AG04450 (cell line): ENCODE data around the gene KCNJ12. TPM values are rescaled to one million over a fixed set of nuclear protein-coding genes. Genes with fewer than 3 reads are reported as not detected.

ENCODE experiments used
- CTCF ChIA-PET: fragments of 300-600, 350-600 bp; formaldehyde crosslinking; extraction: SDS; loops from one replicate; lab custom pipeline; 2022; ENCODE audit warnings: antibody characterized with exemption, inconsistent platforms; lab: Charles Lee
- POLR2A ChIA-PET: fragments of 350-600 bp; formaldehyde crosslinking; extraction: SDS; loops from one replicate; lab custom pipeline; 2021; ENCODE audit warnings: antibody characterized with exemption, inconsistent platforms; lab: Yijun Ruan, JAX
- DNase-seq: peaks from one replicate; pipeline ENCODE4 v3.0.0-alpha.2; 2011; ENCODE audit warnings: low read depth, low spot score
- H3K27ac ChIP-seq: one replicate; pipeline ENCODE4 v1.5.1; 2012; ENCODE audit warnings: low read depth, low read length, control low read depth
- H3K27me3 ChIP-seq: one replicate; pipeline ENCODE4 v1.6.0; 2012; ENCODE audit warnings: low read length; ENCODE audit not compliant: control insufficient read depth, insufficient read depth
- H3K4me3 ChIP-seq: 2 replicates; pipeline ENCODE4 v1.5.1; 2011; ENCODE audit warnings: mild to moderate bottlenecking, low read depth, low read length, control low read depth
- H3K9me3 ChIP-seq: 2 replicates; pipeline ENCODE4 v1.5.1; 2012; ENCODE audit warnings: low read length; ENCODE audit not compliant: control insufficient read depth, insufficient read depth
- CTCF ChIP-seq: IDR thresholded peaks from 2 replicates; pipeline ENCODE4 v1.5.1; 2011; ENCODE audit warnings: low read depth, low read length, control low read depth, inconsistent platforms
- polyA plus RNA-seq: library from polyadenylated mRNA; depleted of rRNA; stranded (reverse); fragments of >200 nt; gene quantifications from 2 replicates; pipeline ENCODE4 v1.2.3, GENCODE V29; 2011

KCNJ12 gene
- polyA plus RNA-seq, 1 experiment: 0.02 TPM

- no peak overlapping the region for H3K4me3 ChIP-seq
- no peak for TF ChIP-seq CTCF
- POLR2A ChIA-PET: no interaction called here
- peaks cover 24% of the 10 kb centered on the region for H3K27me3 ChIP-seq
- no peak for DNase-seq
- H3K9me3 ChIP-seq: no peaks in the 10 kb centered on the region; the same call in 1 of the 2 replicates
- H3K27ac ChIP-seq: no peak overlapping the region
- CTCF ChIA-PET: no interaction called here
Measured at GRCh38 chr17:21392266-21392665, 16.1 kb downstream of the KCNJ12 start.

GRCh38 chr17:21394265-21394664 is 18.1 kb downstream of the KCNJ12 start:
- no peak for DNase-seq
- TF ChIP-seq CTCF: no peak
- ChIA-PET POLR2A (no interaction called here), CTCF (no interaction called here)
- H3K9me3 ChIP-seq: no peaks in the 10 kb centered on the region; the same call in 1 of the 2 replicates
- H3K27ac ChIP-seq: no peak overlapping the region
- peaks cover 17% of the 10 kb centered on the region for H3K27me3 ChIP-seq
- H3K4me3 ChIP-seq: no peak overlapping the region

GRCh38 chr17:21395764-21396163 is 19.6 kb downstream of the KCNJ12 start:
- POLR2A ChIA-PET: no interaction called here
- TF ChIP-seq CTCF: no peak

GRCh38 chr17:21396237-21396636 is 20.1 kb downstream of the KCNJ12 start:
- H3K27ac ChIP-seq: no peak overlapping the region
- ChIA-PET CTCF (no interaction called here), POLR2A (no interaction called here)
- no peak for TF ChIP-seq CTCF
- DNase-seq: no peak
- H3K9me3 ChIP-seq: peaks cover 6% of the 10 kb centered on the region
- H3K4me3 ChIP-seq: no peak overlapping the region
- peaks cover 5% of the 10 kb centered on the region for H3K27me3 ChIP-seq

More at GRCh38 chr17:21395764-21396163, 19.6 kb downstream of the KCNJ12 start:
- CTCF ChIA-PET: no interaction called here
- Histone ChIP-seq H3K27me3 (peaks cover 9% of the 10 kb centered on the region), H3K4me3 (no peak overlapping the region), H3K27ac (no peak overlapping the region), H3K9me3 (peaks cover 4% of the 10 kb centered on the region)
- DNase-seq: no peak

- TF ChIP-seq CTCF: no peak
- ChIA-PET CTCF (interaction anchor here (1.0 to 1.5 kb wide), 2 partner anchors 55 to 114 kb away, joined by 3 to 5 read pairs; no protein-coding TSS in a partner anchor), POLR2A (no interaction called here)
- H3K27me3 ChIP-seq: peaks cover 2% of the 10 kb centered on the region
- no peak overlapping the region for H3K4me3 ChIP-seq
- H3K27ac ChIP-seq: peak overlapping the region; percentile 68
- peak; percentile 50 for DNase-seq
- H3K9me3 ChIP-seq: peaks cover 13% of the 10 kb centered on the region
Measured at GRCh38 chr17:21397341-21398190, 21.4 kb downstream of the KCNJ12 start.
